Brain microvascular endothelial cell (primary cell): ENCODE measurements around the gene CUTA.
A peak's percentile ranks its signal among the peaks of the same experiment; 100 is the strongest.

Source experiments
- DNase-seq: peaks from one replicate; pipeline ENCODE4 v3.0.0-alpha.2; 2020
- H3K27ac ChIP-seq: fragments of 250-450 bp; sonication (Bioruptor Pico); 2 replicates; pipeline ENCODE4 v1.5.1; 2020; ENCODE audit warnings: mild to moderate bottlenecking, moderate library complexity
- H3K27me3 ChIP-seq: fragments of 250-450 bp; sonication (Bioruptor Pico); replicated peaks from 2 replicates; pipeline ENCODE4 v1.5.1; 2020; ENCODE audit warnings: mild to moderate bottlenecking
- H3K36me3 ChIP-seq: fragments of 250-450 bp; sonication (Bioruptor Pico); replicated peaks from 2 replicates; pipeline ENCODE4 v1.5.1; 2020; ENCODE audit warnings: mild to moderate bottlenecking
- H3K4me3 ChIP-seq: 2 replicates; pipeline ENCODE4 v1.5.1; 2011; ENCODE audit warnings: low read depth, mild to moderate bottlenecking, control low read depth, low read length, moderate library complexity
- in situ Hi-C: cut with HindIII; loops from 2 replicates; pipeline ENCODE4 v1.10.0; 2017; ENCODE audit warnings: low sequenced_read_pairs, low pct_ligation_motif_present
- TF ChIP-seq, protein P1 (sequence below): IDR thresholded peaks from 2 replicates; pipeline ENCODE4 v1.5.1; 2011; ENCODE audit warnings: low read depth, mild to moderate bottlenecking, moderate library complexity, low read length, control low read depth, inconsistent platforms; ENCODE audit errors: missing control alignments

CUTA gene

DNA sequence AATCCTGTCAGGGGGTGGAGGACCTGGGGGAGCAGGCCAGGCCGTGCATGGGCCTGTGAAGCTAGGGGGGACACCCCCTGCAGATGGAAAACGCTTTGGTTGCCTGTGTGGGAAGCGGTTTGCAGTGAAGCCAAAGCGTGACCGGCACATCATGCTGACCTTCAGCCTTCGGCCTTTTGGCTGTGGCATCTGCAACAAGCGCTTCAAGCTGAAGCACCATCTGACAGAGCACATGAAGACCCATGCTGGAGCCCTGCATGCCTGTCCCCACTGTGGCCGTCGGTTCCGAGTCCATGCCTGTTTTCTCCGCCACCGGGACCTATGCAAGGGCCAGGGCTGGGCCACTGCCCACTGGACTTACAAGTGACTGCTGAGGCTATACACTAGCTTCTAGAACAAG lies 38.2 kb upstream of the CUTA start:
- TF ChIP-seq, protein P1, sequence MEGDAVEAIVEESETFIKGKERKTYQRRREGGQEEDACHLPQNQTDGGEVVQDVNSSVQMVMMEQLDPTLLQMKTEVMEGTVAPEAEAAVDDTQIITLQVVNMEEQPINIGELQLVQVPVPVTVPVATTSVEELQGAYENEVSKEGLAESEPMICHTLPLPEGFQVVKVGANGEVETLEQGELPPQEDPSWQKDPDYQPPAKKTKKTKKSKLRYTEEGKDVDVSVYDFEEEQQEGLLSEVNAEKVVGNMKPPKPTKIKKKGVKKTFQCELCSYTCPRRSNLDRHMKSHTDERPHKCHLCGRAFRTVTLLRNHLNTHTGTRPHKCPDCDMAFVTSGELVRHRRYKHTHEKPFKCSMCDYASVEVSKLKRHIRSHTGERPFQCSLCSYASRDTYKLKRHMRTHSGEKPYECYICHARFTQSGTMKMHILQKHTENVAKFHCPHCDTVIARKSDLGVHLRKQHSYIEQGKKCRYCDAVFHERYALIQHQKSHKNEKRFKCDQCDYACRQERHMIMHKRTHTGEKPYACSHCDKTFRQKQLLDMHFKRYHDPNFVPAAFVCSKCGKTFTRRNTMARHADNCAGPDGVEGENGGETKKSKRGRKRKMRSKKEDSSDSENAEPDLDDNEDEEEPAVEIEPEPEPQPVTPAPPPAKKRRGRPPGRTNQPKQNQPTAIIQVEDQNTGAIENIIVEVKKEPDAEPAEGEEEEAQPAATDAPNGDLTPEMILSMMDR: no peak
- Histone ChIP-seq H3K36me3 (peaks cover 6% of the 10 kb centered on the region), H3K27ac (no peak overlapping the region), H3K27me3 (no peaks in the 10 kb centered on the region), H3K4me3 (no peak overlapping the region)
- in situ Hi-C loops: no loop called here
- DNase-seq: no peak

DNA sequence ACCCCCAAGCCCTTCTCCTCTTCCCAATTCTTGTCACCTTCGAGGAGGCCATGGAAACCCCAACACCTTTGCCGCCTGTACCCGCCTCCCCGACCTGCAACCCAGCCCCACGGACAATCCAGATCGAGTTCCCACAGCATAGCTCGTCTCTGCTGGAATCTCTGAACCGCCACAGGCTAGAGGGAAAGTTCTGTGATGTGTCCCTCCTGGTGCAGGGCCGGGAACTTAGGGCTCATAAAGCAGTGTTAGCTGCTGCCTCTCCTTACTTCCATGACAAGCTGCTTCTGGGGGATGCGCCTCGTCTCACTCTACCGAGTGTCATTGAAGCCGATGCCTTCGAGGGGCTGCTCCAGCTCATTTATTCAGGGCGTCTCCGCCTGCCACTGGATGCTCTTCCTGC lies 37.1 kb upstream of the CUTA start:
- Histone ChIP-seq H3K27me3 (no peaks in the 10 kb centered on the region), H3K4me3 (peak overlapping the region; percentile 90), H3K36me3 (peaks cover 6% of the 10 kb centered on the region), H3K27ac (no peak overlapping the region)
- TF ChIP-seq, protein P1: no peak
- no peak for DNase-seq
- in situ Hi-C loops: no loop called here

DNA sequence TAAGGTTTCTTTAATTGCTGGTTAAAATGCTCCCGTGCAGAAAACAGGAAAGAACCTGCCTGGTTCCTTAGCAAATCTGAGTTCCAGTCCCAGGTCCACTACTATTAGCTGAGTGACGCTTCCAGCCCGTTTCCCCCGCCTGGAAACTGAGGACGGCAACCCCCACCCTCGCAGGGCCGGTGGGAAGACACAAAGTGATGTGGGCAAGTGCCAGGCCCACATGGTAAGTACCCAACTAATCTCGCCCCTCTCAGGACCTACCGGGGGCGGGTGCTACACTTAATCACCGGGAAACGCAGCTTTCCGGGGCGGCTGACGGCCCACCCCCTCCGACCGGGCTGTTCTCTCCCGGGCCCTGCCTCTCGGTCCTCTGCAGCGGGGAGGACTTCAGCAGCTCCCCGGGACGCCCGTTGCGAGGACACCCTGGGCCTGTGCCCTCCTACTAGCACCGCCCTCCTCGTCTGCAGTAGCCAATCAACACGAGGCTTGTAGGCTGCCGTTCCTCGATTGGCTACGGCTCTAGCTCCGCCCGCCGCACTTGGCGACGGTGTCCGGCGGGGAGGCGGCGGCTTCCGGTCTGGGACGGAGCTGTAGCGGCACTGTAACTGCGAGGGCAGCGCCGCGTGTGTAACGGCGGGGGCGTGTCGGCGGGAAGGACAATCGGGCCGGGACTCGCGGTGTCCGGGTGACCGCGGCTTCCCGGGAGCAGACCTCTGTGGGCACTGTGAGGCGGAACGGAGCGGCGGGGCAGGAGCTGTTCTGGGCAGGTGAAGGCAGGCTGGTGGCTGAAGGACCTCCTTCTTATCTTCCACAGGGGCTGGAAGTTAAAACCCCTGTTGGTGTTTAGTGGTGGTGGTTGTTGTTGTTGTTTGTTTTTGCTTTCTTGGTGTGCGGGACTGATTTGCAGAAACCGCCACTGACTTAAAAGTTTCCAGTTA lies 36.4 kb upstream of the CUTA start, which contains the start of gene ZBTB9:
TSS of gene ZBTB9 (plus strand) at position 568 of the 938 bp plus-strand sequence. CDS start 525 bp downstream, outside the sequence.
- peak within 1 kb of the TSS; percentile 90 for H3K4me3 ChIP-seq
- in situ Hi-C loops: no loop called here
- peak within 1 kb of the TSS; percentile 50 for H3K27ac ChIP-seq
- H3K27me3 ChIP-seq: no peaks in the 10 kb centered on the region
- H3K36me3 ChIP-seq: peaks cover 6% of the 10 kb centered on the region
- TF ChIP-seq, protein P1: no peak
- DNase-seq: peak; percentile 95

DNA sequence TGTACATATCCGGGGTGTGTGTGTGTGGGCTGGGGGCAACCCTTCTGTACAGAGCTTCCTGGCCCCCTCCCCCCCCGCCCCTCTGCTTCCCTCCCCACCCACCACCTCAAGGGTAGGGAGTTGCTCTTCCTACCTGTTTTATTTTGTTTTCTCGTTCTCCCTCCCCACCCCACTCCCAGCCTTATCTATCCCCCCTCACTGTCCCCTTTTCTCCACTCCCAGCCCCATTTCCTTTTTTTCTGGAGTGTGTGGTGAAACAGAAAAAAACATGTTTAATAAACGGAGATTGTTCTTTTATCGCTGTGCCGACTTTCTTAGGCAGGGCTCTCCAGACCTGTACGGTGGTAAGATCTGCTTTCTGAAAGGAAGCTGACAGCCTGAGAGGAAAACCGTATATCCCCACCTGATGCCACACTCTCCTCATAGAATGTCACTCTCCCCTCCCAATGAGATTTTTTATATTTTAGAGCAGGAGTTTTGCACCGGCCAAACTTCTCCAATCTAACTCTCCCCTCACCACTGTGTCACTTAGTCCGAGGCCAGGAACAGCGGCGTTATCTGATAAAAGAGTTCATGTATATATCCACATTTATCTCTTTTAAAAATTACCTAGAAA lies 35.6 kb upstream of the CUTA start:
- peak overlapping the region; percentile 90 for H3K4me3 ChIP-seq
- peak overlapping the region; percentile 50 for H3K27ac ChIP-seq
- peaks cover 8% of the 10 kb centered on the region for H3K36me3 ChIP-seq
- TF ChIP-seq, protein P1: no peak
- H3K27me3 ChIP-seq: no peaks in the 10 kb centered on the region
- DNase-seq: no peak
- in situ Hi-C loops: no loop called here

DNA sequence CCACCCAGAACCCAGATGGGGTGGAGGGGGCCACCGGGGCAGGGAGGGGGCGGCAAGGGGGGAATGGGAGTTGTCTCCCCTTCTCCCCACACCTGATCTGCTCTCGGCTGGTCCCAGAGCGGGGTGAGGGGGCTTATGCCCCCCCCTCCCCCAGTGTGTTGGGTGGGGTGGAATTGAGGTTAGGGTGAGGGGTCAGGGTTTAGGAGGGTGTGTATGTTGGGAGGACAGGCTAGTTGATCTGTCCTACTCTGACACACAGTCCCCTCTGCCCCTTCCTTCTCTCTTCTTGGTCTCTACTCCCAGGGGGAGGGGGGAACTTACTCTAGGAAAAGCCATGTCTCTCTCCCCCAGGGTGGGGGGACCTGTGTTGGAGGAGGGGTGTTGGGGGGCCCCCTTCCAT lies 34.6 kb upstream of the CUTA start:
- DNase-seq: no peak
- H3K27ac ChIP-seq: no peak overlapping the region
- TF ChIP-seq, protein P1: no peak
- in situ Hi-C loops: no loop called here
- no peak overlapping the region for H3K4me3 ChIP-seq
- peaks cover 8% of the 10 kb centered on the region for H3K36me3 ChIP-seq
- no peaks in the 10 kb centered on the region for H3K27me3 ChIP-seq
